Panc1 (cell line): Measurements from ENCODE around the gene LRRC59. TPM values are rescaled to one million over a fixed set of nuclear protein-coding genes. Genes with fewer than 3 reads are reported as not detected.

ENCODE experiments used
- ATAC-seq: fragments of 200-7000 bp; cut with Tn5 transposase; 2 replicates; pipeline ENCODE4 v1.9.1; 2020; ENCODE audit warnings: mild to moderate bottlenecking, moderate library complexity
- BruUV-seq: library from RNA; stranded (reverse); fragments of 400-500 nt; replicated peaks from 2 replicates; lab custom pipeline; 2021; lab: Mats Ljungman, UMichigan
- CTCF ChIA-PET: fragments of 300-600 bp; sonication (Branson Sonifier 250); formaldehyde crosslinking; loops from one replicate; lab custom pipeline; 2022; ENCODE audit warnings: antibody characterized with exemption; lab: Charles Lee
- POLR2A ChIA-PET: fragments of 300-600 bp; sonication (Branson Sonifier 250); formaldehyde crosslinking; loops from one replicate; lab custom pipeline; 2022; ENCODE audit warnings: antibody characterized with exemption; lab: Charles Lee
- DNase-seq: peaks from one replicate; pipeline ENCODE4 v3.0.0-alpha.2; 2010; ENCODE audit warnings: low read depth, low spot score
- H3K27ac ChIP-seq: 2 replicates; pipeline ENCODE4 v1.5.1; 2011; ENCODE audit warnings: mild to moderate bottlenecking, low read length, inconsistent platforms
- H3K27me3 ChIP-seq: fragments of 200-500 bp; sonication (Bioruptor generic); 2 replicates; pipeline ENCODE4 v1.6.0; 2014; ENCODE audit warnings: low read length, inconsistent platforms; ENCODE audit not compliant: control insufficient read depth, insufficient read depth
- H3K36me3 ChIP-seq: fragments of 200-500 bp; sonication (Bioruptor generic); 2 replicates; pipeline ENCODE4 v1.5.1; 2014; ENCODE audit warnings: inconsistent platforms, mild to moderate bottlenecking, low read length, moderate library complexity; ENCODE audit not compliant: control insufficient read depth, insufficient read depth
- H3K4me1 ChIP-seq: 2 replicates; pipeline ENCODE4 v1.5.1; 2011; ENCODE audit warnings: inconsistent platforms, mild to moderate bottlenecking, low read length, moderate library complexity; ENCODE audit not compliant: control insufficient read depth, insufficient read depth
- H3K4me3 ChIP-seq, 2 experiments: 2 replicates each; pipeline ENCODE4 v1.5.1; 2011 to 2012; ENCODE audit warnings: low read depth in 2 of 2, low read length in 2 of 2, mild to moderate bottlenecking in 2 of 2, inconsistent platforms in 1 of 2, moderate library complexity in 1 of 2
- H3K9me3 ChIP-seq: fragments of 200-500 bp; sonication (Bioruptor generic); 2 replicates; pipeline ENCODE4 v1.5.1; 2014; ENCODE audit warnings: low read depth, mild to moderate bottlenecking, inconsistent platforms, low read length, moderate library complexity; ENCODE audit not compliant: control insufficient read depth, insufficient read depth
- CTCF ChIP-seq: fragments of 450-650 bp; IDR thresholded peaks from 2 replicates; pipeline ENCODE4 v1.5.1; 2017; ENCODE audit warnings: mild to moderate bottlenecking
- POLR2AphosphoS5 ChIP-seq: IDR thresholded peaks from 2 replicates; pipeline ENCODE4 v1.6.1; 2012; ENCODE audit warnings: mild to moderate bottlenecking, low read depth, low read length, moderate library complexity
- REST ChIP-seq, 2 experiments: IDR thresholded peaks; 2 replicates each; pipeline ENCODE4 v1.6.1; 2011 to 2012; ENCODE audit warnings: low read depth in 2 of 2, control low read depth in 1 of 2, low read length in 1 of 2, mild to moderate bottlenecking in 1 of 2, moderate library complexity in 1 of 2; ENCODE audit not compliant: insufficient read depth in 1 of 2
- SIN3A ChIP-seq: IDR thresholded peaks from 2 replicates; pipeline ENCODE4 v1.6.1; 2012; ENCODE audit warnings: low read depth, mild to moderate bottlenecking, low read length, moderate library complexity, borderline replicate concordance; ENCODE audit not compliant: insufficient read depth
- TCF7L2 ChIP-seq: IDR thresholded peaks from 2 replicates; pipeline ENCODE4 v1.6.1; 2011; ENCODE audit warnings: mild to moderate bottlenecking, low read depth, low read length, inconsistent platforms
- in situ Hi-C: cut with HindIII; loops from 2 replicates; pipeline ENCODE4 v1.10.0; 2016; ENCODE audit warnings: low sequenced_read_pairs, low pct_unique_long_range_greater_than_20kb
- intact Hi-C: fragments of 100-400 bp; cut with micrococcal nuclease; formaldehyde crosslinking; loops from one replicate; pipeline ENCODE4 v1.10.0; 2022; ENCODE audit not compliant: unreplicated experiment
- total RNA-seq: library from RNA; stranded (reverse); gene quantifications from one replicate; pipeline ENCODE4 v1.2.1, GENCODE V29; 2021; ENCODE audit not compliant: unreplicated experiment

LRRC59 gene
- total RNA-seq, 1 experiment from 2014 or later, result 167 TPM

DNA sequence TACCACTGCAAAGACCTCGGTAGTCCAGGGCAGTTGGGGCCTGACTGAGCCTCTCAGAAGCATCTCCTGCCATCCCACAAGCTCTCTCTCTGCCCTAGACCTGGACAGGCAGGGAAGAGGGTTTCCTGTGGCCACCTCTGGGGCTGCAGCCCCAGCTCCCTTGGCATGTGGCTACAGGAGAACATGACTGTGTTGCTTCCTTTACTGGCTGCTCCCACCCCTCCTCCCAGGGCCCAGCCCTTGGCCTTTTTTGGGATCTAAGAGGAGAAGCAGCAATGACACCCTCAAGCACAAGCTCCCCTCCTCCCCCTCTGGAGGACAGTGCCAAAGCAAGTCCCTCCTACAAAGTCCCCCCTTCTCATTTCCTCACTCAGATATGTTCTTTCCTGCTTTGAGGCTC lies 29.9 kb downstream of the LRRC59 start:
- Histone ChIP-seq H3K4me3 (no peak overlapping the region), H3K9me3 (no peaks in the 10 kb centered on the region), H3K36me3 (peaks cover 21% of the 10 kb centered on the region), H3K4me1 (peaks cover 12% of the 10 kb centered on the region), H3K27me3 (no peaks in the 10 kb centered on the region), H3K27ac (no peak overlapping the region)
- CTCF ChIA-PET, result no interaction called here
- in situ Hi-C loops (no loop called here), intact Hi-C loops (no loop called here)
- BruUV-seq, result no TSS peak
- DNase-seq, result no peak
- ATAC-seq, result no peak
- TF ChIP-seq CTCF (no peak), POLR2AphosphoS5 (no peak), SIN3A (no peak), TCF7L2 (no peak)
- POLR2A ChIA-PET, result no interaction called here

- H3K4me1 ChIP-seq, result peaks cover 7% of the 10 kb centered on the region; the same call in 1 of the 2 replicates
- H3K27ac ChIP-seq, result no peak overlapping the region
- intact Hi-C loops (no loop called here), in situ Hi-C loops (no loop called here)
- peaks cover 21% of the 10 kb centered on the region for H3K36me3 ChIP-seq
- ChIA-PET POLR2A (no interaction called here), CTCF (interaction anchor here (1.1 to 1.2 kb wide), 2 partner anchors 164 to 168 kb away, joined by 3 to 4 read pairs; no protein-coding TSS in a partner anchor)
- no peaks in the 10 kb centered on the region for H3K9me3 ChIP-seq
- no TSS peak for BruUV-seq
- no peak for DNase-seq
- H3K4me3 ChIP-seq, result no peak overlapping the region
- no peaks in the 10 kb centered on the region for H3K27me3 ChIP-seq
- 0 out of 2 replicates have a peak, but pooled peaks have one; percentile 16 for TF ChIP-seq POLR2AphosphoS5
- TF ChIP-seq TCF7L2, result no peak
- ATAC-seq, result no peak
Observed at GRCh38 chr17:50365649-50366393, 31.5 kb downstream of the LRRC59 start.

- Histone ChIP-seq H3K27ac (no peak overlapping the region), H3K4me1 (peaks cover 7% of the 10 kb centered on the region; the same call in 1 of the 2 replicates), H3K9me3 (no peaks in the 10 kb centered on the region), H3K4me3 (no peak overlapping the region), H3K27me3 (no peaks in the 10 kb centered on the region), H3K36me3 (peaks cover 21% of the 10 kb centered on the region)
- in situ Hi-C loops (no loop called here), intact Hi-C loops (no loop called here)
- ChIA-PET POLR2A (no interaction called here), CTCF (interaction anchor here (1.1 to 1.2 kb wide), 2 partner anchors 163 to 167 kb away, joined by 3 to 4 read pairs; no protein-coding TSS in a partner anchor)
- DNase-seq (no peak), ATAC-seq (no peak)
- BruUV-seq, result no TSS peak
- no peak for TF ChIP-seq SIN3A
- TF ChIP-seq REST (IDR thresholded peaks at IDR 0.05; ENCODE audit: insufficient read depth in 1 of 2, low read depth in 2 of 2, low read length in 1 of 2), result no peak
Observed at GRCh38 chr17:50365165-50365564, 32.2 kb downstream of the LRRC59 start.
